Measurements from ENCODE around the gene LRRN2.
"Not testable (repeated sequence)": the region's sequence is repeated elsewhere in the genome, so short reads cannot be mapped to it uniquely, and the experiment has no call there.

The LRRN2 gene

GRCh38 chr1:204629459-204629858 lies 56.1 kb downstream of the LRRN2 start:
- DNase-seq (ENCODE audit: low spot score), result not testable (repeated sequence)

- DNase-seq (ENCODE audit: low spot score), result no peak
These were observed 56.7 kb downstream of the LRRN2 start for GRCh38 chr1:204628868-204629267.

GRCh38 chr1:204627436-204627835 lies 58.1 kb downstream of the LRRN2 start:
- DNase-seq (ENCODE audit: low spot score), result no peak

- DNase-seq (ENCODE audit: low spot score), result no peak
These were observed 59.2 kb downstream of the LRRN2 start for GRCh38 chr1:204626381-204626780.

GRCh38 chr1:204624631-204625216 lies 60.8 kb downstream of the LRRN2 start:
- no peak for DNase-seq (ENCODE audit: low spot score)

- no peak for DNase-seq (ENCODE audit: low spot score)
These were observed 61.6 kb downstream of the LRRN2 start for GRCh38 chr1:204623894-204624361.

- no peak for DNase-seq (ENCODE audit: low spot score)
These were observed 62.1 kb downstream of the LRRN2 start for GRCh38 chr1:204623365-204623893.

GRCh38 chr1:204621996-204622395 lies 63.5 kb downstream of the LRRN2 start:
- no peak for DNase-seq (ENCODE audit: low spot score)

- DNase-seq (ENCODE audit: low spot score), result no peak
These were observed 64.1 kb downstream of the LRRN2 start for GRCh38 chr1:204621396-204621795.

- no peak for DNase-seq (ENCODE audit: low spot score)
These were observed 65.8 kb downstream of the LRRN2 start for GRCh38 chr1:204619721-204620120.

GRCh38 chr1:204618148-204618760 lies 67.3 kb downstream of the LRRN2 start:
- no peak for DNase-seq (ENCODE audit: low spot score)

- DNase-seq (ENCODE audit: low spot score), result peak; percentile 67
These were observed 68.0 kb downstream of the LRRN2 start for GRCh38 chr1:204617256-204618147.

GRCh38 chr1:204616641-204617040 lies 68.9 kb downstream of the LRRN2 start:
- peak; percentile 32 for DNase-seq (ENCODE audit: low spot score)

GRCh38 chr1:204615881-204616280 lies 69.7 kb downstream of the LRRN2 start:
- DNase-seq (ENCODE audit: low spot score), result no peak

GRCh38 chr1:204613636-204614035 lies 71.9 kb downstream of the LRRN2 start:
- no peak for DNase-seq (ENCODE audit: low spot score)

- no peak for DNase-seq (ENCODE audit: low spot score)
These were observed 73.2 kb downstream of the LRRN2 start for GRCh38 chr1:204612326-204612725.

GRCh38 chr1:204611036-204611435 lies 74.5 kb downstream of the LRRN2 start:
- no peak for DNase-seq (ENCODE audit: low spot score)

- no peak for DNase-seq (ENCODE audit: low spot score)
These were observed 77.6 kb downstream of the LRRN2 start for GRCh38 chr1:204607910-204608309.

GRCh38 chr1:204605791-204606190 lies 79.7 kb downstream of the LRRN2 start:
- no peak for DNase-seq (ENCODE audit: low spot score)

GRCh38 chr1:204602871-204603542 lies 82.5 kb downstream of the LRRN2 start:
- no peak for DNase-seq (ENCODE audit: low spot score)

- DNase-seq (ENCODE audit: low spot score), result no peak
These were observed 83.4 kb downstream of the LRRN2 start for GRCh38 chr1:204602111-204602579.

- no peak for DNase-seq (ENCODE audit: low spot score)
These were observed 84.6 kb downstream of the LRRN2 start for GRCh38 chr1:204600968-204601367.

Measured in Ammon's horn (tissue), 1 donor.